Measurements from ENCODE around the gene SARDH. TPM values are rescaled to one million over a fixed set of nuclear protein-coding genes. Genes with fewer than 3 reads are reported as not detected.

The SARDH gene
- total RNA-seq, 1 donor from 2014 or later, result 1.1 TPM

GRCh38 chr9:133780404-133780945 is 42.3 kb upstream of the SARDH start:
- no peaks in the 10 kb centered on the region for H3K27me3 Mint-ChIP-seq (ENCODE audit: low read depth)
- intact Hi-C loops (cut with micrococcal nuclease), result no loop called here
- H3K4me1 Mint-ChIP-seq (ENCODE audit: low read depth), result no peaks in the 10 kb centered on the region
- peaks cover under 1% of the 10 kb centered on the region for H3K36me3 Mint-ChIP-seq (ENCODE audit: low read depth)
- H3K27ac Mint-ChIP-seq, result no peak overlapping the region
- no peak for DNase-seq (ENCODE audit: low spot score)
- no peak overlapping the region for H3K4me3 Mint-ChIP-seq (ENCODE audit: low read depth)
- H3K9me3 Mint-ChIP-seq, result no peaks in the 10 kb centered on the region

- Mint-ChIP-seq H3K36me3 (ENCODE audit: low read depth) (peaks cover 4% of the 10 kb centered on the region), H3K4me1 (ENCODE audit: low read depth) (no peaks in the 10 kb centered on the region), H3K27ac (no peak overlapping the region), H3K27me3 (ENCODE audit: low read depth) (no peaks in the 10 kb centered on the region), H3K4me3 (ENCODE audit: low read depth) (no peak overlapping the region), H3K9me3 (no peaks in the 10 kb centered on the region)
- intact Hi-C loops (cut with micrococcal nuclease), result no loop called here
- no peak for DNase-seq (ENCODE audit: low spot score)
Observed at GRCh38 chr9:133779516-133780403, 41.6 kb upstream of the SARDH start.

- Mint-ChIP-seq H3K27ac (no peak overlapping the region), H3K4me1 (ENCODE audit: low read depth) (no peaks in the 10 kb centered on the region), H3K27me3 (ENCODE audit: low read depth) (no peaks in the 10 kb centered on the region), H3K36me3 (ENCODE audit: low read depth) (peaks cover 8% of the 10 kb centered on the region), H3K9me3 (no peaks in the 10 kb centered on the region), H3K4me3 (ENCODE audit: low read depth) (no peak overlapping the region)
- no peak for DNase-seq (ENCODE audit: low spot score)
- intact Hi-C loops (cut with micrococcal nuclease), result no loop called here
Observed at GRCh38 chr9:133779081-133779480, 40.9 kb upstream of the SARDH start.

GRCh38 chr9:133778336-133779013 is 40.3 kb upstream of the SARDH start:
- Mint-ChIP-seq H3K9me3 (peaks cover 3% of the 10 kb centered on the region), H3K27me3 (ENCODE audit: low read depth) (no peaks in the 10 kb centered on the region), H3K36me3 (ENCODE audit: low read depth) (peaks cover 9% of the 10 kb centered on the region), H3K27ac (no peak overlapping the region), H3K4me3 (ENCODE audit: low read depth) (no peak overlapping the region), H3K4me1 (ENCODE audit: low read depth) (no peaks in the 10 kb centered on the region)
- no peak for DNase-seq (ENCODE audit: low spot score)
- intact Hi-C loops (cut with micrococcal nuclease), result no loop called here

GRCh38 chr9:133777871-133778270 is 39.7 kb upstream of the SARDH start:
- peaks cover 4% of the 10 kb centered on the region for H3K9me3 Mint-ChIP-seq
- H3K27ac Mint-ChIP-seq, result no peak overlapping the region
- peaks cover 9% of the 10 kb centered on the region for H3K36me3 Mint-ChIP-seq (ENCODE audit: low read depth)
- no peak for DNase-seq (ENCODE audit: low spot score)
- H3K4me1 Mint-ChIP-seq (ENCODE audit: low read depth), result no peaks in the 10 kb centered on the region
- H3K27me3 Mint-ChIP-seq (ENCODE audit: low read depth), result no peaks in the 10 kb centered on the region
- no peak overlapping the region for H3K4me3 Mint-ChIP-seq (ENCODE audit: low read depth)
- intact Hi-C loops (cut with micrococcal nuclease), result no loop called here

- Mint-ChIP-seq H3K4me1 (ENCODE audit: low read depth) (no peaks in the 10 kb centered on the region), H3K27ac (no peak overlapping the region), H3K36me3 (ENCODE audit: low read depth) (peaks cover 9% of the 10 kb centered on the region), H3K9me3 (peaks cover 4% of the 10 kb centered on the region), H3K4me3 (ENCODE audit: low read depth) (no peak overlapping the region), H3K27me3 (ENCODE audit: low read depth) (no peaks in the 10 kb centered on the region)
- DNase-seq (ENCODE audit: low spot score), result no peak
- intact Hi-C loops (cut with micrococcal nuclease), result no loop called here
Observed at GRCh38 chr9:133777068-133777791, 39.1 kb upstream of the SARDH start.

- H3K9me3 Mint-ChIP-seq, result peaks cover 4% of the 10 kb centered on the region
- H3K4me3 Mint-ChIP-seq (ENCODE audit: low read depth), result no peak overlapping the region
- intact Hi-C loops (cut with micrococcal nuclease), result no loop called here
- H3K36me3 Mint-ChIP-seq (ENCODE audit: low read depth), result peaks cover 9% of the 10 kb centered on the region
- DNase-seq (ENCODE audit: low spot score), result no peak
- no peak overlapping the region for H3K27ac Mint-ChIP-seq
- no peaks in the 10 kb centered on the region for H3K4me1 Mint-ChIP-seq (ENCODE audit: low read depth)
- no peaks in the 10 kb centered on the region for H3K27me3 Mint-ChIP-seq (ENCODE audit: low read depth)
Observed at GRCh38 chr9:133775951-133776905, 38.1 kb upstream of the SARDH start.

GRCh38 chr9:133775291-133775690 is 37.1 kb upstream of the SARDH start:
- intact Hi-C loops (cut with micrococcal nuclease), result no loop called here
- Mint-ChIP-seq H3K9me3 (peaks cover 4% of the 10 kb centered on the region), H3K4me1 (ENCODE audit: low read depth) (no peaks in the 10 kb centered on the region), H3K27ac (no peak overlapping the region), H3K27me3 (ENCODE audit: low read depth) (no peaks in the 10 kb centered on the region), H3K36me3 (ENCODE audit: low read depth) (peaks cover 9% of the 10 kb centered on the region), H3K4me3 (ENCODE audit: low read depth) (no peak overlapping the region)
- DNase-seq (ENCODE audit: low spot score), result no peak

GRCh38 chr9:133774799-133775198 is 36.6 kb upstream of the SARDH start:
- Mint-ChIP-seq H3K27ac (no peak overlapping the region), H3K4me1 (ENCODE audit: low read depth) (no peaks in the 10 kb centered on the region), H3K4me3 (ENCODE audit: low read depth) (no peak overlapping the region), H3K36me3 (ENCODE audit: low read depth) (peaks cover 9% of the 10 kb centered on the region), H3K9me3 (peaks cover 4% of the 10 kb centered on the region), H3K27me3 (ENCODE audit: low read depth) (no peaks in the 10 kb centered on the region)
- no peak for DNase-seq (ENCODE audit: low spot score)
- intact Hi-C loops (cut with micrococcal nuclease), result no loop called here

- Mint-ChIP-seq H3K9me3 (peaks cover 4% of the 10 kb centered on the region), H3K4me3 (ENCODE audit: low read depth) (no peak overlapping the region), H3K36me3 (ENCODE audit: low read depth) (peaks cover 9% of the 10 kb centered on the region), H3K27ac (no peak overlapping the region), H3K4me1 (ENCODE audit: low read depth) (no peaks in the 10 kb centered on the region), H3K27me3 (ENCODE audit: low read depth) (no peaks in the 10 kb centered on the region)
- intact Hi-C loops (cut with micrococcal nuclease), result no loop called here
- DNase-seq (ENCODE audit: low spot score), result no peak
Observed at GRCh38 chr9:133773889-133774655, 35.9 kb upstream of the SARDH start.

GRCh38 chr9:133772581-133772980 is 34.4 kb upstream of the SARDH start:
- H3K9me3 Mint-ChIP-seq, result peaks cover 5% of the 10 kb centered on the region
- H3K27ac Mint-ChIP-seq, result no peak overlapping the region
- no peaks in the 10 kb centered on the region for H3K27me3 Mint-ChIP-seq (ENCODE audit: low read depth)
- intact Hi-C loops (cut with micrococcal nuclease), result no loop called here
- no peaks in the 10 kb centered on the region for H3K4me1 Mint-ChIP-seq (ENCODE audit: low read depth)
- no peak overlapping the region for H3K4me3 Mint-ChIP-seq (ENCODE audit: low read depth)
- H3K36me3 Mint-ChIP-seq (ENCODE audit: low read depth), result peaks cover 9% of the 10 kb centered on the region
- no peak for DNase-seq (ENCODE audit: low spot score)

Measured in activated T-helper 2 cell treated with anti-CD3 and anti-CD28 coated beads, Interferon-gamma antibody, Interleukin-2, Interleukin-4, amounts not matched to agents 10 μg/mL and 5 μg/mL and 100 μg/mL, durations not matched to agents 14 hours and 24 hours and 36 hours (primary cell).